ENCODE measurements around the gene FGF21. TPM values are rescaled to one million over a fixed set of nuclear protein-coding genes. Genes with fewer than 3 reads are reported as not detected.

FGF21 gene
- total RNA-seq, 1 donor from 2014 or later, result not detected

GRCh38 chr19:48735031-48735615 is 20.2 kb upstream of the FGF21 start:
- peak overlapping the region; percentile 43 for H3K4me3 ChIP-seq
- peaks cover 36% of the 10 kb centered on the region for H3K4me1 ChIP-seq
- H3K9me3 ChIP-seq (replicated peaks), result no peaks in the 10 kb centered on the region
- peaks cover 29% of the 10 kb centered on the region for H3K36me3 ChIP-seq
- no peaks in the 10 kb centered on the region for H3K27me3 ChIP-seq (ENCODE audit: low read depth)
- intact Hi-C loops (cut with micrococcal nuclease), result no loop called here
- no peak for DNase-seq
- TF ChIP-seq CTCF (IDR thresholded peaks at IDR 0.05; ENCODE audit: borderline replicate concordance), result no peak
- H3K27ac ChIP-seq (replicated peaks), result no peak overlapping the region

GRCh38 chr19:48737360-48737998 is 17.8 kb upstream of the FGF21 start:
- no peaks in the 10 kb centered on the region for H3K9me3 ChIP-seq (replicated peaks)
- no peaks in the 10 kb centered on the region for H3K27me3 ChIP-seq (ENCODE audit: low read depth)
- H3K4me1 ChIP-seq, result peaks cover 49% of the 10 kb centered on the region
- no peak for TF ChIP-seq CTCF (IDR thresholded peaks at IDR 0.05; ENCODE audit: borderline replicate concordance)
- H3K27ac ChIP-seq (replicated peaks), result peak overlapping the region; percentile 92
- H3K36me3 ChIP-seq, result peaks cover 15% of the 10 kb centered on the region
- H3K4me3 ChIP-seq, result peak overlapping the region; percentile 71
- no peak for DNase-seq
- intact Hi-C loops (cut with micrococcal nuclease), result no loop called here

GRCh38 chr19:48738557-48739403 is 16.5 kb upstream of the FGF21 start:
- Histone ChIP-seq H3K4me1 (peaks cover 49% of the 10 kb centered on the region), H3K4me3 (peak overlapping the region; percentile 71), H3K36me3 (peaks cover 11% of the 10 kb centered on the region), H3K9me3 (replicated peaks) (no peaks in the 10 kb centered on the region), H3K27me3 (ENCODE audit: low read depth) (no peaks in the 10 kb centered on the region), H3K27ac (replicated peaks) (peak overlapping the region; percentile 92)
- peak; percentile 64 for TF ChIP-seq CTCF (IDR thresholded peaks at IDR 0.05; ENCODE audit: borderline replicate concordance)
- intact Hi-C loops (cut with micrococcal nuclease), result no loop called here
- DNase-seq, result peak; percentile 94

GRCh38 chr19:48739404-48740163 is 15.7 kb upstream of the FGF21 start:
- no peak for TF ChIP-seq CTCF (IDR thresholded peaks at IDR 0.05; ENCODE audit: borderline replicate concordance)
- intact Hi-C loops (cut with micrococcal nuclease), result loop anchor here (10.0 kb wide), 1 partner anchor 95 kb away; the partner anchor contains the start of gene CA11
- H3K4me3 ChIP-seq, result peak overlapping the region; percentile 71
- peaks cover 49% of the 10 kb centered on the region for H3K4me1 ChIP-seq
- H3K27me3 ChIP-seq (ENCODE audit: low read depth), result no peaks in the 10 kb centered on the region
- H3K27ac ChIP-seq (replicated peaks), result peak overlapping the region; percentile 92
- no peak for DNase-seq
- H3K9me3 ChIP-seq (replicated peaks), result no peaks in the 10 kb centered on the region
- peaks cover 10% of the 10 kb centered on the region for H3K36me3 ChIP-seq

Measured in left ventricle myocardium inferior (tissue), 1 donor.